SKM-1 (cell line): ENCODE results near the gene YWHAH.
A peak's percentile ranks its signal among the peaks of the same experiment; 100 is the strongest.

ENCODE experiments used
- DNase-seq: peaks from one replicate; lab custom pipeline; 2025; ENCODE audit not compliant: unreplicated experiment; lab: John Stamatoyannopoulos, UW

The YWHAH gene

DNA sequence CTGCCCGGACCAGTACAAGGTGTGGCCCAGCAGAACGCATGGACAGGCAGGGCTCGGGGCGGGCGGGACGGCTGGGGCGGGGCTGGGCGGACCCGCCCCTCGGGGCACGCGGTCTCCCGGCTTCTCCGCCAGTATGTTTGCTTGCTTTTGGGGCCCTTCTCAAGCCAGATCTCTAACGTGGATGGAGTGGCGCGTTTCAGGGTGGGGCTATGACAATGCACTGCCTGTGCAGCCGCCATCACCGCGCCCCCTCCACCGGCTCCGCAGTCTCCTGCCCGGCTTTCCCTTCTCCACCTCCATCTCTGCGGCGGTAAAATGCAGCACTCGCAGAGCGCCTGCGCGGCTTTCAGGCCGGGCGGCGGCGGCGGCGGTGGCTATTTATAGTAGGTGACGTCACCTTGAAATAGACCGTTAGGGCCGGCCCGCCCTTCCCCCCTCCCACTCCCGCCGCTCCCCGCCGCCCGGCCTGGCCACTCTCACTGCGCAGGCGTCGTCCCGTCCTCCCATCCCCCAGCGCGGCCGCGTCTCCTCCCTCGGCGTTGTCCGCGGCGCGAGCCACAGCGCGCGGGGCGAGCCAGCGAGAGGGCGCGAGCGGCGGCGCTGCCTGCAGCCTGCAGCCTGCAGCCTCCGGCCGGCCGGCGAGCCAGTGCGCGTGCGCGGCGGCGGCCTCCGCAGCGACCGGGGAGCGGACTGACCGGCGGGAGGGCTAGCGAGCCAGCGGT lies at the start of gene YWHAH:
YWHAH (plus strand) TSS at position 558 of the 722 bp plus-strand sequence. CDS start 199 bp downstream, outside the sequence.
- DNase-seq, result peak; percentile 93

DNA sequence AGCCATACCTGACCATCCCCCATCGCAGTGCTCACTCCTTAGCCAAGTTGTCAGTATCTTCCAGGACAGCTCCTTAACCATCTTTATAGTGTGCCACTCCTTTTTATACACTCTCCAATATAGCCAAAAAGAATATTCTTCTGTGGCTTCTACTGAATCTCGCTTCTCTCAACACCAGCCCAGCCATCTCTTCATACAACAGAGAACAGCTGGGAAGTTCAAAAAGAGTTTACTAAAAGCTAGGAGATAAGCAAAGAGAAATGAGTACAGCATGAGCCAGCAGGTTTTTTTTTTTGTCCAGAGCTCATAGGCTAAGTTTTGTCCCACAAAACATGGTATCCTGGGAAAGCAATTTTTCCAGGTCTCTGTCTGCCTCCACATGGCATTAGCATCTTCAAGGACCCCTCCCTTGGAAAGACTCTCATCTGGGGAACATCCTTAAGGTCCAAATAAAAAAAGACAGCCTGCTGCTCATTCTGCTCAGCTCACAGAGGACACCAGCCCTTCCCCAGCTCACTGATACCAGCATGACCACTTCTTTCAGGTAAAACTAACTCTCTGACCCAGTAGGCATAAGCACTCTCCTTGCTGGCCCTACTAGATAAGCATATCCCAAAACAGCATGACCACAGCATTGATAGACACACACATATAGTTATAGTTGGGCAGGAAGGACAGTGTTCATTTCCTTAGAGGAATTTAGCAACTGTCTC lies 48.8 kb upstream of the YWHAH start:
- DNase-seq, result no peak

DNA sequence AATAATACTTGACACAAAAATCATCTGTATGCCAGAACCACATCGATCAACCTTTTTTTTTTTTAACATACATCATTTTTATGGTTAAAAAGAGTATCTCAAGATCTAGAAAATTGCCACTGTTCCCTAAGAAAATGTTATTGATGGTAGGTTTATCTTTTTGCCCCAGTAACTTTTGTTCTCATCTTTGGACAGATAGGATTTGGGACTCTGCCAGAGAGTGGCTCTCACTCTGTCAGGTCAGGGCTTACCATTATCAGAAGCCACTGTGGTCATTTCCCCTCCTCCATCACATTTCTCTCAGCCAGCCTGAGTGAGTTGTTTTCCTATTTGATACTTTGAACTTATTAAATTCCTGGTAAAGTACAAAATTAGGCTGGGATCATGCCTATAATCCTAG lies 47.9 kb upstream of the YWHAH start:
- DNase-seq, result no peak

DNA sequence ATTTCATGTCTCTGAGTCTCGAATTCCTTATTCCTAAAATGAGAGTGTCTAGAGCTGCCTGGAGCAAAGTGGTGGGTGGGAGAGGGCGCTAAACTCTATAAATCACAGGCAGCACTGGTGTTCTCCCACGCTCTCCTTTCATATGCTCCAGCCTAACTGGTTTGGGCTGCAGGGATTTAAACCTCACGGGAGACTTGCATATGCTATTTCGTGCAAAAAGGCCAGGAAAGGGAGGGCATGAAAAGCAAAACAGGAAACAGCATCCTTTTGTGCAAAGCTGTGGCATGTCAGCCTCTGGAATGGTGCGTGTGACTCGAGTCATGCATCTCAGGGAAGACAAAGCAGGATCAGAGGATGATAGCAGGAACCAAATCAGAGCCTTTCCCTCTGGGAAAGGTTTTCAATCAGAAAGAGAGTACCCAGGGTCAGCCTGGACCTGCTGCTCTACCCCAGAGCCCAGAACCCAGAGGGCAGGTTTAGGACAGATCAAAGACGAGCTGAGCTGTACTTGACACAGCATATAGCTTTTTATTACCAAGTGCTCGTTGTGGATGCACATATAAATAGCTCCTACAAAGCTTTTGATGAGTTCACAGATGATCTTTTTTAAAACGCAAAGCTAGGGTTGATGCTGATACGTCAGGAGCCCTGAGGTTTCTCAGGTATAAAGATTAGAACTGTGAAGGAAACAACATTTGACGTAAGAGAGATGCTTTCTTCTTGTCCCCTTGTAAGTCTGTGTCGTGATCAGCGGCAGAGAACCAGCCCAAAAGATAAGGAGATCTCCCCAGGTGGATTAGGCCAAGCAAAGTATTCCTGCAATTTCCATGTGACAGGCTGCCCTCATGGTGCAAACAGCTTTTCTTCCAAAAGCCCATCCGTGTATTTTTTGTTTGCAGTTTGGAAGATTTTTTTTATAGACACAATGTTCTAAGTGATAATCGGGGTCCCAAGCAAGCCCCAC lies 46.2 kb upstream of the YWHAH start:
- DNase-seq, result no peak

DNA sequence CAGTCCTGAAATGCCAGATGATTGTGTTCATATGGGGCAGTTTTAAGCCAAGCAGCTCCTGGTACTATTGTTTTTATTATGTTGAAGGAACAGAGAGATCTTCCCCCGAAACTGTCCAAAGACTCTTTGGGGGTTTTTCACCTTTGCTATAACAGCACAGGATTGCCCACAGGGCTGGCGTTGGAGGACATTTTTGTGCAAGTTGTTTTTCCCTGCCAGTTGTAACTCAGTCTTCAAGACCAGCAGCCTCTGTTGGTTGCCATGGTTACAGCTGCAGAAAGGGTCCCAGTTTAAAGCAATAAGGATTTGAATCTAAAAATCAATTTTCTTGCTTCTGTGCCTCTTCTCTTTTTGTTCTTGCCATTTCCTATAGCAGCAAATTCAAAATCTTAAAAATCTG lies 45.4 kb upstream of the YWHAH start:
- DNase-seq, result no peak

DNA sequence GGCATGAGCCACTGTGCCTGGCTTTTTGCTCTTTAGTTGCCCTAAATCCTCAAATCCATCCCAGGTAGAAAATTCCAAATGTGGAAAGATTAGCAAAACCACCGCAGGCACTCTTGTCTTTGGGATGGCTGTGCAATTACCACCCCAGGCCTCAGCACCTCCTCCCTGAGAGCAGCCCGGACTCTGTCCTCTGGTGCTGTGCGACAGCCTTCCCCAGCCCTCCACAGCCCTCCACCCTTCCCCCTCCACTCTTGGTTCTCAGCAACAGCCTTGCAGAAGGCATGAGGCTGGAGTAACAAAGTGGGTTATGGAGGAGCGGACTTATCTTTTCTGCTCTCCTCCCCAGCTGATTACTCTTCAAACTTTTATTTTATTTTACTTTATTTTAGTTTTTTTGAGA lies 44.7 kb upstream of the YWHAH start:
- DNase-seq, result no peak

DNA sequence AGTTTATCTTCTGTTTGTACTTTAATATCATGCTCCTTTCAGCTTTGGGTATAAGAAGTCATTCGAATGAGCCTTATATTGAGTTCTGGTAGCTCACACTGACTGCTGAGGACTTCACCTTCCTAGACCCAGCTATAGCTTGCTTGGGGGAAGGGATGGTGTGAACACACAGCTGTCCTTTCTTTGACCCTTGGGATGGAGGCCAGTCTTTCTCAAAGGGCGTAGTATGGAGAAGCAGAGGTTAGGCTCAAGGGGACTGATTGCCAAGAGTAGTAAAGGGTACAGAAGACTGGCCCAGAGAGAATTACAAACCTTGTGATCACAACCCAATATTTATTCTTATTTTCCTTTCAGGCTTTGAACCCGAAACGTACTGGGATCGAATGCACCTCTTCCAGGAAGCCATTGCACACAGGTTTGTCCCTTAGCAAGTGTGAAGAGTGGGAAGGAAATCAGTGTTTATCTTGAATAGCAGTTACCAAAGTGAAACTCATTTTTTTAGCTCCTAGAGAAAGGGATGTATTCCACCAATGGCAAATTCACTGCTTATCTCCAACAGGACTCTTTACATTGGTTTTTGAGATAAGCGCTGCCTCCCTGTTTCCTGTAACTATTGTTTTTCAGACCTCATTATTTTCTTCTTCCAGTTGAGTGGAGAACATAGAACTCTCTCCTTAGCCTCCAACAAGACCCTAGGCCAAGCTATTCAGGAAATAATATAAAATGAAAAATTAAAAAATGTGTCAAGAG lies 42.8 kb upstream of the YWHAH start:
- no peak for DNase-seq

DNA sequence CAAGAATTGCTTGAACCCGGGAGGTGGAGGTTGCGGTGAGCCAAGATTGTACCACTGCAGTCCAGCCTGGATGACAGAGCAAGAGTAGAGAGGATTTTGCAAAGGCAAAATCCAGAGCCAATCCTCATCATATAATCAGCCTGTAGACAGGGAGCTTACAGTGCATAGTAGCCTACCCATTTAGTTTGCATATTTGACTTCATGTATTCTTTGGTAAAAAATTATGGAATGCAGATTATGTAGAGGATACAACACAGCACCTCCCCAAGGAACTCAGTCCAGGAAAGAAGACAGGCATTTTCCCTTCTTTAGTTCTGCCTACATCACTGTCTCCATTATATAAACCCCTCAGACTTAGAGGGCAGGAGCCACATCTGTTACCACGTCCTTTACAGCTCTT lies 39.7 kb upstream of the YWHAH start:
- no peak for DNase-seq

DNA sequence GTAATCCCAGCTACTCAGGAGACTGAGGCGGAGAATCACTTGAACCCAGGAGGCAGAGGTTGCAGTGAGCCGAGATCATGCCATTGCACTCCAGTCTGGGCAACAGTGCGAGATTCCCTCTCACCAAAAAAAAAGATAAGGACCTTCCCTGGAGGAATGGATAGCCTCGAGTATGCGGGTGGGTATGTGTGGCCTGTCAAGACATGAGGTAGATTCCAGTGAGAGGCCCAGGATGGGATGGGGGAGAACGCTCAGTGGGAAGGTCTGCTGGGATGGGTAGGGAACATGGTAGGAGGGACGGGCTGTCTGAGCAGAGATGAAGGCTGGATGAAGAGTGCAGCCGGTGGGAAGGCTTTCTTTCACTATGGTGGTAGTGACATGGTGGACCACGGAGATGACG lies 39.0 kb upstream of the YWHAH start:
- DNase-seq, result no peak

DNA sequence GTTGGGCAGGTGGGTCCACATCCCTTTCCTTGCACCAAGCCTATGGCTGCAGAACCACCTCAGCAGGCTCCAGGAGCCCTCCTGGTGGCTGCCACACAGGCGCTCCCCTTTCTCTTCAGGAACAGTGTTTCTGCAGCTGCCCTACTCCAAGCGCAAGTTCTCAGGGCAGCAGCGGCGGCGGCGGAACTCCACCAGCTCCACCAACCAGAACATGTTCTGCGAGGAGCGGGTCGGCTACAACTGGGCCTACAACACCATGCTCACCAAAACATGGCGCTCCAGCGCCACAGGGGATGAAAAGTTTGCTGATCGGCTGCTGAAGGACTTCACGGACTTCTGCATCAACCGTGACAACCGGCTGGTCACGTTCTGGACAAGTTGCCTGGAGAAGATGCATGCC lies 38.2 kb upstream of the YWHAH start:
- DNase-seq, result no peak

DNA sequence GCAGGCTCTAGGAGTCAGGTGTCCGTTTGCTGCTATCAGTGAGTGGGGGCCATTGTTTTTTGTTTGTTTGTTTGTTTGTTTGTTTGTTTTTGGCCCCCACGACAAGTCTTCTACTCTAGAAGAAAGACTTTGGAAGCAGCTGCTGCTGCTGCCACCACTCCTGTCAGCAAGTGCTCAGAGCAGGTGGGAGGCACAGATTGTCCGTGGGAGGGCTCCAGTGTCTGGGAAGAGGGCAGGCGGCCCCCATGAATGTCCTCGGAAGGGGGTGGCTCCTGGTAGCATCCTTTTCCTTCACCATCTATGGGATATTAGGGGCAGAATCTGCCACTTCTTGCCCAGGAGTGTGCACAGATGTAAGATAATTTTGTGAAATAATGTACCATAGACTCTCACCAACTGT lies 37.8 kb upstream of the YWHAH start:
- DNase-seq, result no peak

DNA sequence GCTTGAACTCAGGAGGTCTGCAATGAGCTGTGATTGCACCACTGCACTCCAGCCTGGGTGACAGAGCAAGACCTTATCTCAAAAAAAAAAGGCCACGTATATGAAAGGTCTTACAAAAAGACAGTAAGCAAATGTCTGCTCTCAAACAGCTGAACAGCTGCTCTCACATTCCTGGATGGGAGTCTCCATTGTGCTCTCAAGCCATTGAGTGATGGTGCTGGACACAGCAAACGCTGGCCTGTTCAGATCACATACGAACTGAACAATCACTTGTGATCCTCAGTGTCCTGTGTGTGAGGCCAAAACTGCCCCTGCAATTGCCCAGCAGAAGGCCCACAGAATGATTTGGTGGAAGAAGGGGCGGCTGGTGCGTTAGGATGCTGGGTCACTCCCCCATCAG lies 34.4 kb upstream of the YWHAH start:
- DNase-seq, result no peak

DNA sequence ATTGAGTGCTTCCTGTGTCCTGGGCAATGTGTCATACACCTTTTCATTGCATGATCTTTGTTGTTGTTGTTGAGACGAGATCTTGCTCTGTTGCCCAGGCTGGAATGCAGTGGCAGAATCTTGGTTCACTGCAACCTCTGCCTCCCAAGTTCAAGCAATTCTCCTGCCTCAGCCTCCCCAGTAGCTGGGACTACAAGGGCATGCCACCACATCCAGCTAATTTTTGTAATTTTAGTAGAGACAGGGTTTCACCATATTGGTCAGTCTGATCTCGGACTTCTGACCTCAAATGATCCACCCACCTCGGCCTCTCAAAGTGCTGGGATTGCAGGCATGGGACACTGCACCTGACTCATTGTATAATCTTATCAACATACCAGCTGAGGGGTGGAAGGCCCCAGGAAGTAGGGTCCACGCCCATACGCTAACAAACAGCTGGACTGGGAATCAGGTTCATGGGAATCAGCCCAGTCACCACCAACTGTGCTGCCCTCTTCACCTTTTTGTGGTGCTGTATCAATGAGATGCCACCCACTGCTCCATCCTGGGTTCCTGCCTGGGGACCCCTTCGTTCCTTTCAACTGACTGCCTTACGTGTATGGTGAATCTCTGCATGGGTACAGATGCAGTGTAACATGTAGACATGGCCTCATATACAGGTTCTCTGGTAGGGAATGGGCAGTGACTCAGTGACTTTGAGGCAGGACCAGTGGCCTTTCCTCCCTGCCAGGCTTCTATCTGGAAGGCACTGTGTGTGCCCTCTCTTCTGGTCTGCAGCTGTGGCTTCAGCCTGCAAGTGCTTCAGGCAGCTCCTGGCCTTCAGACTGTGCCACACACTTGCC lies 32.5 kb upstream of the YWHAH start:
- no peak for DNase-seq

DNA sequence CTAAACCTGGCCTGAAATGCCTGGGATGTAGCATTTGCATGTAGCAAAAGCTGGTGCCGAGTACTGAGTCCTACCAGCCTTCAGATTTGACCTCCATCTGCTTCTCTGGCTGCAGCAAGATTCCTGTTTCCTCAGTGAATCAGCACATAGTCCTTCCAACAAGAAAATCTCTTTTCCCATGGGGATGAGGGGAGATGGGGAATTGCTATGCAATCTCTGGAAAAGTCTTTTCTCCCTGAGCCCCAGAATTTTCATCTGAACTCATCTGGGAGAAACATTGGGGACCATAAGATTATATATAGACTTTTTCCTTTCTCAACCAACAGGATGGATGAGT lies 32.0 kb upstream of the YWHAH start:
- no peak for DNase-seq

DNA sequence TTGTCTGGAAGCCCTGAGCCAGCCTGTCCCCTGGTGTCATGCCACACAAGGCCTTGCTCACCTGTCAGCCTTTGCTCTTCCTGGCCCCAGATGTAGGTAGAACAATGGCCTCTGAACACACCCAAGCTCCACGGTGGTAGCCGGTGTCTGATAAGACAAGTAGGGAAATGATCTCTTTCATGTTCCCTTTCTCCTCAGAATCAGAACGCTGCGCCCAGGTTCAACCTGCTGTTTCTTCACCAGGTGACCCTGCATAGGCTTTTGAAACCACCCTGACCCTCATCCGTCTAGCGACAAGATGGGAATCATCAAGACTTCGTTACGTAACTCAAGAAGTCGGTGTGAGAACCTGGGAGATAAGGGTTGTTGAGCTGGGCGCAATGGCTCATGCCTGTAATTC lies 28.7 kb upstream of the YWHAH start:
- DNase-seq, result no peak

DNA sequence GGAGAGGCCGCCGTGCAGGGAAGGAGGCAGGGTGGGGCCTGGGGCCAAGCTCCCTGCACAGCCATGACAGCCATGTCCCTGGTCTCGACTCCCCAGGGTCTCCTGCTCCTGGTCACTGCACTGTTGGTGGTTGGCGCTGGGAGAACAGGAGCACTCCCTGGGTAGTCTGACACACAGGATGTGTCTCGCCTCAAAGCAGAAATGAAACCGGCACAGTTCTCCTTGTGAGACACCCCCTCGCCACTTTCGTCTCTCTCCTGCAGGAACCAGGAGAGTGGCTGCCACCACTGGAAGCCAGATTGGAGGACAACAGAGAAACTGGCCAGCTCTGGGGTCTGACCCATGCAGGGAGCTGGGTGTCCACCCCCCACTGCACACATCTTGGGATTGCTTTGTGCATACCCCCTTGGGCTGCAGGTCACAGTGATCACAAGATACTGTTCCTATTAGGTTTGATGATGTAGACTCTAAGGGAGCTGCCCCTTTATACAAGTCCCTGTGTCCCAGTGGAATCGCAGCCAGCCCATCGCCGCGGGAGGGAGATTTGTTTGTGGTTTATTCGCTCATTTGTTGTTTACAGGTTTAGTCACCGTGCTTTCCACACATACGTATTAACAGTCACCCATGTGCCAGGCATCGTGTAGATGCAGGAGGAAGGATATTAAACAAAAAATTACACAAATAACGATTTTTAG lies 27.0 kb upstream of the YWHAH start:
- DNase-seq, result peak; percentile 14

DNA sequence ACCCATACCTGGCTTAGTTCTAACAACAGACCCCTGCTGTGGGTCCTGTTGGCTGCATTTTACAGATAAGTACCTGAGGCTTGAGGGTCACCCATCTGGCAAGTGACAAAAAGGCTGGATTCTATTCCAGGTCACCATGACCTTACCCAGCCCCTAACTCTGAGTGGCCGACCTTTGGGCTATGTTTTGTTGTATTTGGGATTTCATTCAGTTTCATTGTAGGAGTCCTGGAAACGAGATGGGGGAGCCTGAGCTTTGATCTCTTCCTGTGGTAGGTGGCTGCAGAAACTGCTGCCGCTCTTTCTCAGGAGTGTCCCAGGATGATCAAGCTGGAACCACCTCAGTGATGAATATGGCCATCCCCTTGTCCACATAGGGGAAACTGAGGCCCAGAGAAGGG lies 24.6 kb upstream of the YWHAH start:
- DNase-seq, result no peak

DNA sequence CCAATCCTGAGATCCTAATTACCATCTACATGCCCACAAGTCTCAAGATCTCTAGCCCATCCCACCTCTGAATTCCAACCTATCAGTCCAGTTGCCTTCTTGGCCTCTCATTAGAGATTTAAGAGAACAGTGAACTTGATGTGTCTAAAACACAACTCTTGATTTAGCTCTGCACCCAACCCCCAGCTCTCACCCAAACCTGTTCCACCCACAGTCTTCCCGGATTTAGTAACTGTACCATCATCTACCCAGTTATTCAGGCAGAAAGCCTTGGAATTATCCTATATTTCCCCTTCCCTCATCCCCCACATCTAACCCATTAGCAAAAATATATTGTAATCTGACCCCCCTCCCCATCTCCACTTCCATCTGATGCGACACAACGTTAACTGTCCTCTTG lies 24.0 kb upstream of the YWHAH start:
- no peak for DNase-seq

DNA sequence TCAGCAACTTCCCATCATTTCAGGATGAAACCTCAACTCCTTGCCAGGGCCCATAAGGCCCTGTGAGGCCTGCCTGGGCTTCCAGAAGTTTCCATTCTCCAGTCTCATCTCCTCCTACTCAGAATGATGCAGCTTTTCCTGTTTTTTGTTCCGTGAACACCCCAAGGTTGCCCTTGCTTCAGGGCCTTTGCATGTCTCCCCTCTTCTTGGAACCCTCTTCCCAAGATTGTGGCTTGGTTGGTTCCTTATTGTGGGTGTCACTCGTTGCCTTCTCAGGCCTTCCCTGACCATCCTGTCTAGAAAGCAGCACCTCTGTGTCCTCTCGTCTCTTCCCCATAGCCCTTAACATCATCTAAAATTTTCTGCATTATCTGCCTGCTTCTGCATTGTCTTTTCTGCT lies 23.2 kb upstream of the YWHAH start:
- no peak for DNase-seq

DNA sequence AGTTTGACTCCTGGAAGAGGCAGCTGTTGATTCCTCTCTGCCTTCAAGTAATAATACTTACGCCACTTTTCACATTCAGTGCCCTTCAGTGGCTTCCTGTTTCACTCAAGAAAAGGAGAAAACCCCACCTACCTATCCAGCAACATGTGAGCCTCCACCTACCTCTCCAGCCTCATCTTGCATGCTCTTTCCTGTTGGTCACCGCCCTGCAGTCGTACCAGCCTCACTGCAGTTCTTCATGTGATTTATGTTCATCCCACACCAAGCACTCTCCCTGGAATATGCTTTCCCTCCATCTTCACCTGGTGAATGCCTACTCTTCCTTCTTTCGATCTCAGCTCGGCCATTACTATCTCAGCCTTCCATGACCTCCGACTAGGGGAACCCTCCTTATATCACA lies 21.8 kb upstream of the YWHAH start:
- DNase-seq, result no peak
